ENCODE results near the gene DLX3.

Gene DLX3

GRCh38 chr17:49964769-49965523, 30.1 kb downstream of the DLX3 start:
- H3K27ac Mint-ChIP-seq (ENCODE audit: low read depth) = no peak overlapping the region
- no peaks in the 10 kb centered on the region for H3K9me3 Mint-ChIP-seq
- peaks cover 42% of the 10 kb centered on the region for H3K4me1 Mint-ChIP-seq
- H3K27me3 Mint-ChIP-seq = peaks cover 84% of the 10 kb centered on the region
- DNase-seq (ENCODE audit: low spot score in 2 of 2) (no peak), ATAC-seq (replicated peaks; ENCODE audit: extremely low read depth, poor library complexity, severe bottlenecking) (no peak)
- peak overlapping the region; percentile 66 for H3K4me3 Mint-ChIP-seq
- H3K36me3 Mint-ChIP-seq (ENCODE audit: insufficient read depth) = peaks cover 13% of the 10 kb centered on the region

GRCh38 chr17:49964303-49964768, 30.7 kb downstream of the DLX3 start:
- ATAC-seq (replicated peaks; ENCODE audit: extremely low read depth, poor library complexity, severe bottlenecking) (no peak), DNase-seq (ENCODE audit: low spot score in 2 of 2) (no peak)
- H3K4me3 Mint-ChIP-seq = peak overlapping the region; percentile 66
- H3K9me3 Mint-ChIP-seq = no peaks in the 10 kb centered on the region
- H3K27me3 Mint-ChIP-seq = peaks cover 78% of the 10 kb centered on the region
- no peak overlapping the region for H3K27ac Mint-ChIP-seq (ENCODE audit: low read depth)
- H3K36me3 Mint-ChIP-seq (ENCODE audit: insufficient read depth) = peaks cover 13% of the 10 kb centered on the region
- H3K4me1 Mint-ChIP-seq = peaks cover 38% of the 10 kb centered on the region

- Mint-ChIP-seq H3K4me1 (peaks cover 32% of the 10 kb centered on the region), H3K4me3 (peak overlapping the region; percentile 66), H3K27ac (ENCODE audit: low read depth) (no peak overlapping the region), H3K9me3 (no peaks in the 10 kb centered on the region), H3K27me3 (peaks cover 74% of the 10 kb centered on the region), H3K36me3 (ENCODE audit: insufficient read depth) (peaks cover 13% of the 10 kb centered on the region)
- DNase-seq (ENCODE audit: low spot score in 2 of 2) (no peak), ATAC-seq (replicated peaks; ENCODE audit: extremely low read depth, poor library complexity, severe bottlenecking) (no peak)
These were observed 31.3 kb downstream of the DLX3 start for GRCh38 chr17:49963626-49964302.

GRCh38 chr17:49963309-49963625, 31.8 kb downstream of the DLX3 start:
- no peak for DNase-seq (ENCODE audit: low spot score in 2 of 2)
- no peak for ATAC-seq (replicated peaks; ENCODE audit: extremely low read depth, poor library complexity, severe bottlenecking)
- Mint-ChIP-seq H3K27me3 (peaks cover 74% of the 10 kb centered on the region), H3K9me3 (no peaks in the 10 kb centered on the region), H3K36me3 (ENCODE audit: insufficient read depth) (peaks cover 11% of the 10 kb centered on the region), H3K4me3 (no peak overlapping the region), H3K27ac (ENCODE audit: low read depth) (no peak overlapping the region), H3K4me1 (peaks cover 31% of the 10 kb centered on the region)

GRCh38 chr17:49962599-49963308, 32.3 kb downstream of the DLX3 start:
- Mint-ChIP-seq H3K9me3 (no peaks in the 10 kb centered on the region), H3K36me3 (ENCODE audit: insufficient read depth) (peaks cover 10% of the 10 kb centered on the region), H3K4me1 (peaks cover 30% of the 10 kb centered on the region), H3K27me3 (peaks cover 70% of the 10 kb centered on the region), H3K27ac (ENCODE audit: low read depth) (no peak overlapping the region), H3K4me3 (no peak overlapping the region)
- ATAC-seq (replicated peaks; ENCODE audit: extremely low read depth, poor library complexity, severe bottlenecking) (no peak), DNase-seq (ENCODE audit: low spot score in 2 of 2) (no peak)

- H3K9me3 Mint-ChIP-seq = no peaks in the 10 kb centered on the region
- H3K36me3 Mint-ChIP-seq (ENCODE audit: insufficient read depth) = peaks cover 2% of the 10 kb centered on the region
- DNase-seq (ENCODE audit: low spot score in 2 of 2) (no peak), ATAC-seq (replicated peaks; ENCODE audit: extremely low read depth, poor library complexity, severe bottlenecking) (no peak)
- H3K27ac Mint-ChIP-seq (ENCODE audit: low read depth) = no peak overlapping the region
- H3K4me3 Mint-ChIP-seq = no peak overlapping the region
- peaks cover 13% of the 10 kb centered on the region for H3K4me1 Mint-ChIP-seq
- peaks cover 51% of the 10 kb centered on the region for H3K27me3 Mint-ChIP-seq
These were observed 35.7 kb downstream of the DLX3 start for GRCh38 chr17:49959183-49959935.

- no peak overlapping the region for H3K27ac Mint-ChIP-seq (ENCODE audit: low read depth)
- H3K4me1 Mint-ChIP-seq = peaks cover 6% of the 10 kb centered on the region
- peaks cover 51% of the 10 kb centered on the region for H3K27me3 Mint-ChIP-seq
- H3K9me3 Mint-ChIP-seq = no peaks in the 10 kb centered on the region
- no peak for DNase-seq (ENCODE audit: low spot score in 2 of 2)
- H3K36me3 Mint-ChIP-seq (ENCODE audit: insufficient read depth) = no peaks in the 10 kb centered on the region
- no peak overlapping the region for H3K4me3 Mint-ChIP-seq
- no peak for ATAC-seq (replicated peaks; ENCODE audit: extremely low read depth, poor library complexity, severe bottlenecking)
These were observed 36.3 kb downstream of the DLX3 start for GRCh38 chr17:49958723-49959122.

- H3K27ac Mint-ChIP-seq (ENCODE audit: low read depth) = no peak overlapping the region
- ATAC-seq (replicated peaks; ENCODE audit: extremely low read depth, poor library complexity, severe bottlenecking) = no peak
- H3K27me3 Mint-ChIP-seq = peaks cover 51% of the 10 kb centered on the region
- H3K9me3 Mint-ChIP-seq = no peaks in the 10 kb centered on the region
- peaks cover 4% of the 10 kb centered on the region for H3K4me1 Mint-ChIP-seq
- H3K36me3 Mint-ChIP-seq (ENCODE audit: insufficient read depth) = no peaks in the 10 kb centered on the region
- DNase-seq (ENCODE audit: low spot score in 2 of 2) = no peak
- no peak overlapping the region for H3K4me3 Mint-ChIP-seq
These were observed 37.7 kb downstream of the DLX3 start for GRCh38 chr17:49957350-49957749.

GRCh38 chr17:49956780-49957179, 38.2 kb downstream of the DLX3 start:
- ATAC-seq (replicated peaks; ENCODE audit: extremely low read depth, poor library complexity, severe bottlenecking) (no peak), DNase-seq (ENCODE audit: low spot score in 2 of 2) (no peak)
- H3K27ac Mint-ChIP-seq (ENCODE audit: low read depth) = no peak overlapping the region
- no peak overlapping the region for H3K4me3 Mint-ChIP-seq
- peaks cover 7% of the 10 kb centered on the region for H3K4me1 Mint-ChIP-seq
- no peaks in the 10 kb centered on the region for H3K9me3 Mint-ChIP-seq
- no peaks in the 10 kb centered on the region for H3K36me3 Mint-ChIP-seq (ENCODE audit: insufficient read depth)
- H3K27me3 Mint-ChIP-seq = peaks cover 51% of the 10 kb centered on the region

- DNase-seq (ENCODE audit: low spot score in 2 of 2) (no peak), ATAC-seq (replicated peaks; ENCODE audit: extremely low read depth, poor library complexity, severe bottlenecking) (no peak)
- H3K4me3 Mint-ChIP-seq = no peak overlapping the region
- H3K4me1 Mint-ChIP-seq = peaks cover 7% of the 10 kb centered on the region
- H3K27ac Mint-ChIP-seq (ENCODE audit: low read depth) = no peak overlapping the region
- peaks cover 56% of the 10 kb centered on the region for H3K27me3 Mint-ChIP-seq
- H3K9me3 Mint-ChIP-seq = no peaks in the 10 kb centered on the region
- H3K36me3 Mint-ChIP-seq (ENCODE audit: insufficient read depth) = no peaks in the 10 kb centered on the region
These were observed 39.9 kb downstream of the DLX3 start for GRCh38 chr17:49955157-49955556.

- Mint-ChIP-seq H3K9me3 (no peaks in the 10 kb centered on the region), H3K4me1 (peaks cover 7% of the 10 kb centered on the region), H3K36me3 (ENCODE audit: insufficient read depth) (peaks cover 3% of the 10 kb centered on the region), H3K27ac (ENCODE audit: low read depth) (no peak overlapping the region), H3K27me3 (peaks cover 78% of the 10 kb centered on the region), H3K4me3 (no peak overlapping the region)
- DNase-seq (ENCODE audit: low spot score in 2 of 2) (no peak), ATAC-seq (replicated peaks; ENCODE audit: extremely low read depth, poor library complexity, severe bottlenecking) (no peak)
These were observed 42.0 kb downstream of the DLX3 start for GRCh38 chr17:49952912-49953497.

Data from central memory CD8-positive, alpha-beta T cell (primary cell).